ENCODE measurements around the gene CEBPA.

DNA sequence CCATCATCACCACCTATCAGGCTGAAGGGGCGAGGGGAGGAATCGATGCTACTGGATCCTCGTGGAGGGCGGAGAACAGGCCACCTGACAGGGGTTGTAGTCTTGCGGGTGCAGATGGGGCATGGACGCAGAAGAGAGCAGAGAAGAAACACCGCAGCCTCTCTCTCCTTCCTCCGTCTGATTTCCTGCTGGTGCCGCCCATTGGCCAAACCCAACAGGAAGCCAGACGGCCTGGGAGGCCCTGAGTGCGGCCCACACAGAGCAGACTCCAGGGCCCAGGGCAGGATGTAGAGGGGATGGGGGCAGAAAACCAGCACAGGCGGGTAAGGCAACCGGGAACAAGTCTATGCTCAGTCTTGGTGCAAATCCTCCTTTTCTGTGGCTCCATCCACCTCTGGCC, 15.4 kb downstream of the CEBPA start:
- TF ChIP-seq, protein P1, sequence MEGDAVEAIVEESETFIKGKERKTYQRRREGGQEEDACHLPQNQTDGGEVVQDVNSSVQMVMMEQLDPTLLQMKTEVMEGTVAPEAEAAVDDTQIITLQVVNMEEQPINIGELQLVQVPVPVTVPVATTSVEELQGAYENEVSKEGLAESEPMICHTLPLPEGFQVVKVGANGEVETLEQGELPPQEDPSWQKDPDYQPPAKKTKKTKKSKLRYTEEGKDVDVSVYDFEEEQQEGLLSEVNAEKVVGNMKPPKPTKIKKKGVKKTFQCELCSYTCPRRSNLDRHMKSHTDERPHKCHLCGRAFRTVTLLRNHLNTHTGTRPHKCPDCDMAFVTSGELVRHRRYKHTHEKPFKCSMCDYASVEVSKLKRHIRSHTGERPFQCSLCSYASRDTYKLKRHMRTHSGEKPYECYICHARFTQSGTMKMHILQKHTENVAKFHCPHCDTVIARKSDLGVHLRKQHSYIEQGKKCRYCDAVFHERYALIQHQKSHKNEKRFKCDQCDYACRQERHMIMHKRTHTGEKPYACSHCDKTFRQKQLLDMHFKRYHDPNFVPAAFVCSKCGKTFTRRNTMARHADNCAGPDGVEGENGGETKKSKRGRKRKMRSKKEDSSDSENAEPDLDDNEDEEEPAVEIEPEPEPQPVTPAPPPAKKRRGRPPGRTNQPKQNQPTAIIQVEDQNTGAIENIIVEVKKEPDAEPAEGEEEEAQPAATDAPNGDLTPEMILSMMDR (IDR thresholded peaks at IDR 0.05; ENCODE audit: insufficient read depth, low read depth, low read length) = no peak
- TF ChIP-seq EZH2 (IDR thresholded peaks at IDR 0.05; ENCODE audit: insufficient read depth, low read length) = no peak

Measured in astrocyte (in vitro differentiated cells and primary cell).